Measurements from ENCODE around the gene MCEE. TPM values are rescaled to one million over a fixed set of nuclear protein-coding genes. Genes with fewer than 3 reads are reported as not detected.
A peak's percentile ranks its signal among the peaks of the same experiment; 100 is the strongest.
"Not testable (repeated sequence)": the region's sequence is repeated elsewhere in the genome, so short reads cannot be mapped to it uniquely, and the experiment has no call there.

Gene MCEE
- total RNA-seq, 4 donors from 2014 or later = 9.0 to 23.3 (median 12.4) TPM

DNA sequence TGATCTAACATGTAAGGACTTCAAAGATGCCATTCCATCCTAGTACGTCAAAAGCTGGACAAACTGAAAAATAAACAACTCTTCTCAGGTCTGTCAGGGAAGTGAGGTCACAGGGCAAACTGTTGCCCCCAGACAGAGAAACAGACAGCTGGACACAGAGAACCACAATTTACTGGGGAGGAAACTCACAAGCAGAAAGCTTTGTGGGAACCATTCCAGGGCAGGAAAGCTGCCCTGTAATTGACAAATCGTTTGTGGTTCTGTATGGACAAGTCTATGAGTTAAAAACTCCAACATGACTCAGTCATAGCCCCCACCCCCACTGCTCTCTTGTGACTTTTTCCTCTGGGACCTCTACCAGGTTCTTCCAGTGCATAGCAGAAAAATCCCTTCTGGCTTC, 28.4 kb downstream of the MCEE start:
- Histone ChIP-seq H3K36me3 (no peaks in the 10 kb centered on the region), H3K4me3 (no peak overlapping the region), H3K4me1 (no peaks in the 10 kb centered on the region), H3K9me3 (no peaks in the 10 kb centered on the region), H3K27me3 (no peaks in the 10 kb centered on the region), H3K27ac (replicated peaks in 1 of 4) (no peak overlapping the region)
- 13% methylated on average over 2 of the region's 2 CpGs for WGBS
- TF ChIP-seq, protein P1, sequence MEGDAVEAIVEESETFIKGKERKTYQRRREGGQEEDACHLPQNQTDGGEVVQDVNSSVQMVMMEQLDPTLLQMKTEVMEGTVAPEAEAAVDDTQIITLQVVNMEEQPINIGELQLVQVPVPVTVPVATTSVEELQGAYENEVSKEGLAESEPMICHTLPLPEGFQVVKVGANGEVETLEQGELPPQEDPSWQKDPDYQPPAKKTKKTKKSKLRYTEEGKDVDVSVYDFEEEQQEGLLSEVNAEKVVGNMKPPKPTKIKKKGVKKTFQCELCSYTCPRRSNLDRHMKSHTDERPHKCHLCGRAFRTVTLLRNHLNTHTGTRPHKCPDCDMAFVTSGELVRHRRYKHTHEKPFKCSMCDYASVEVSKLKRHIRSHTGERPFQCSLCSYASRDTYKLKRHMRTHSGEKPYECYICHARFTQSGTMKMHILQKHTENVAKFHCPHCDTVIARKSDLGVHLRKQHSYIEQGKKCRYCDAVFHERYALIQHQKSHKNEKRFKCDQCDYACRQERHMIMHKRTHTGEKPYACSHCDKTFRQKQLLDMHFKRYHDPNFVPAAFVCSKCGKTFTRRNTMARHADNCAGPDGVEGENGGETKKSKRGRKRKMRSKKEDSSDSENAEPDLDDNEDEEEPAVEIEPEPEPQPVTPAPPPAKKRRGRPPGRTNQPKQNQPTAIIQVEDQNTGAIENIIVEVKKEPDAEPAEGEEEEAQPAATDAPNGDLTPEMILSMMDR (IDR thresholded peaks at IDR 0.05) = no peak
- no peak for TF ChIP-seq EP300 (IDR thresholded peaks at IDR 0.05)
- TF ChIP-seq POLR2AphosphoS5 (IDR thresholded peaks at IDR 0.05) = no peak
- TF ChIP-seq POLR2A (IDR thresholded peaks at IDR 0.05; ENCODE audit: low read depth) = no peak
- DNase-seq (ENCODE audit: extremely low spot score) = no peak
- intact Hi-C loops (cut with DNase I) = no loop called here

DNA sequence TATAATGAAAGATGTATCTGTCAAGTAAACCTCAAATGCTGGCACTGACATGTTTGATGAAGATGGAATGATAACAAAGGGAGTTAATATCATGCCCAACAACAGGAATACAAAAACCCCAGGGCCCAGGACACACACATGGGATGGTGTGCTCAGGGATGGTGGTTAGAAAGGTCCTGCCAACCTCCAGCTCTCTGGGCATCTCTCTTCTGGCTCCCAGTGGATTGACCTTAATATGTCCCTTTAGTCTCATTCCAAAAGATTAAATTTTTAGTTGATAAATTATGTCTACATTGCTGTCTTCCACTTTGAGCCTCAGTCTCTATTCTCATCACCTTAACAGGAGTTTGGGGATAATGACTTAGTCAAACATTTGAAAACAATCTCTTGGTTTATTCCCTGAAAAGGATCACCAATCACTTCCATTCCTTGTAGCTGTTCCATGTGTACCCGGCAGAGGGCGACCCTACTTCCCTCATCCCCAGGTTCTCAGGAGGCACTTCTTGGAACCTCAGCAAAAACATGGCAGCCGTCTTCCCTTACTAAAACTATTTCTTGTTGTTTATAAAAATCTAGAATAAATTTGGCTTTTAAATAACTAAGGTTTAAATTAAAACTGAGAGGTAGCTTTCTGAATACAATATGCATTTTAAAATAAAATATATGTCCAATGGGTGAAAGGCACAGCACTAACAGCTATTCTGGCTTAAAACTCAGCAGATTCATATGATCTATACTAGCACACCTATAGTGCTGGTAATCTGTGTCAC, 29.6 kb downstream of the MCEE start:
- Histone ChIP-seq H3K27ac (replicated peaks in 1 of 4) (no peak overlapping the region), H3K4me1 (no peaks in the 10 kb centered on the region), H3K4me3 (no peak overlapping the region), H3K36me3 (no peaks in the 10 kb centered on the region), H3K9me3 (no peaks in the 10 kb centered on the region), H3K27me3 (no peaks in the 10 kb centered on the region)
- intact Hi-C loops (cut with DNase I) = no loop called here
- TF ChIP-seq EP300 (IDR thresholded peaks at IDR 0.05) (no peak), POLR2A (IDR thresholded peaks at IDR 0.05; ENCODE audit: low read depth) (no peak), POLR2AphosphoS5 (IDR thresholded peaks at IDR 0.05) (peak in 1 of 2 donors; percentile 11)
- TF ChIP-seq, protein P1 (IDR thresholded peaks at IDR 0.05) = peak; percentile 56 to 76 (median 60)
- DNase-seq (ENCODE audit: extremely low spot score) = no peak
- 17% methylated on average over 3 of the region's 3 CpGs for WGBS

DNA sequence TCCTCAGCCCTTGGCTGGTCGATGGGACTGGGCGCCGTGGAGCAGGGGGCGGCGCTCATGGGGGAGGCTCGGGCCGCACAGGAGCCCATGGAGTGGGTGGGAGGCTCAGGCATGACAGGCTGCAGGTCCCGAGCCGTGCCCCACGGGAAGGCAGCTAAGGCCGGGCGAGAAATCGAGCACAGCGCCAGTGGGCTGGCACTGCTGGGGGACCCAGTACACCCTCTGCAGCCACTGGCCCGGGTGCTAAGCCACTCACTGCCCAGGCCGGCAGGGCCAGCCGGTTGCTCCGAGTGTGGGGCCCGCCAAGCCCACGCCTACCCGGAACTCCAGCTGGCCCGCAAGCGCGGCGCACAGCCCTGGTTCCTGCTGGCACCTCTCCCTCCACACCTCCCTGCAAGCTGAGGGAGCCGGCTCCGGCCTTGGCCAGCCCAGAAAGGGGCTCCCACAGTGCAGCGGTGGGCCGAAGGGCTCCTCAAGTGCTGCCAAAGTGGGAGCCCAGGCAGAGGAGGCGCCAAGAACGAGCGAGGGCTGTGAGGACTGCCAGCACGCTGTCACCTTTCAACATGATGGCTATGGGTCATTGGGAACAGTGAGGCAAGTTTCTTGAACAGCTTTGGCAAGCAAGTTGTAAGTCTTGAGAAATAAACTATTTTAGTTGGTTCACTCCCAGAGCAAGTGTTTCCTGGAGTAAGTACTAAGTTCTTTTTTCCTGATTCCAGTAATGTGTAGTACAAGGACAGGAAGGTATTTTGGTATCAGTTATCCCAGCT, 37.4 kb downstream of the MCEE start:
- H3K4me3 ChIP-seq; H3K36me3 ChIP-seq; DNase-seq (ENCODE audit: extremely low spot score); H3K4me1 ChIP-seq; intact Hi-C loops (cut with DNase I); H3K9me3 ChIP-seq; H3K27ac ChIP-seq (replicated peaks in 1 of 4): not testable (repeated sequence)
- peaks cover 0 to 22% (median 0%) of the 10 kb centered on the region in 4 donors for H3K27me3 ChIP-seq
- 100% methylated on average over 8 of the region's 33 CpGs for WGBS

DNA sequence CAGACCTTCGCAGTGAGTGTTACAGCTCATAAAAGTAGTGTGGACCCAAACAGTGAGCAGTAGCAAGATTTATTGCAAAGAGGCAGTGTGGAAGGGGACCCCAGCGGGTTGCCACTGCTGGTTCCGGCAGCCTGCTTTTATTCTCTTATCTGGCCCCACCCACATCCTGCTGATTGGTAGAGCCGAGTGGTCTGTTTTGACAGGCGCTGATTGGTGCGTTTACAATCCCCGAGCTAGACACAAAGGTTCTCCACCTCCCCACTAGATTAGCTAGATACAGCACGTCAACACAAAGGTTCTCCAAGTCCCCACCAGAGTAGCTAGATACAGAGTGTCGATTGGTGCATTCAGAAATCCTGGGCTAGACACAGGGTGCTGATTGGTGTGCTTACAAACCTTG, 38.2 kb downstream of the MCEE start:
- H3K36me3 ChIP-seq; intact Hi-C loops (cut with DNase I); H3K4me3 ChIP-seq; H3K27ac ChIP-seq (replicated peaks in 1 of 4); H3K4me1 ChIP-seq; H3K9me3 ChIP-seq; DNase-seq (ENCODE audit: extremely low spot score): not testable (repeated sequence)
- WGBS = 79% methylated on average over 9 of the region's 9 CpGs
- H3K27me3 ChIP-seq = peaks cover 0 to 22% (median 0%) of the 10 kb centered on the region in 4 donors

DNA sequence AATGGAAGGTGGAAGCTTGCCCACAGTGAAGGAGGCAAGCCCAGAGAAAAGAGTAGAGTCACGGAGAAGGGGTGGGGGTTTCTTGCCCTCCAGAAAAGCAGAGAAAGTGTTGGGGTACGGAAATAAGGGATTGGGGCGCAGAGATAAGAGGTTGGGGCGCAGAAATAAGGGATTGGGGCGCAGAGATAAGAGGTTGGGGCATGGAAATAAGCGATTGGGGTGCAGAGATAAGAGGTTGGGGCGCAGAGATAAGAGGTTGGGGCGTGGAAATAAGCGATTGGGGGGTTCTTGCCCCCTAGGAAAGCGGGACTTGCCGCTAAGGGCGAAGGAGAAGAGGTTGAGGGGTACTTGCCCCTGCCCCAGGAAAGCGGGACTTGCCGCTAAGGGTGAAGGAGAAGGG, 40.6 kb downstream of the MCEE start:
- peaks cover 0 to 22% (median 0%) of the 10 kb centered on the region in 4 donors for H3K27me3 ChIP-seq
- H3K9me3 ChIP-seq; H3K4me3 ChIP-seq; H3K27ac ChIP-seq (replicated peaks in 1 of 4); H3K36me3 ChIP-seq; H3K4me1 ChIP-seq; DNase-seq (ENCODE audit: extremely low spot score); intact Hi-C loops (cut with DNase I): not testable (repeated sequence)
- 84% methylated on average over 14 of the region's 14 CpGs for WGBS

DNA sequence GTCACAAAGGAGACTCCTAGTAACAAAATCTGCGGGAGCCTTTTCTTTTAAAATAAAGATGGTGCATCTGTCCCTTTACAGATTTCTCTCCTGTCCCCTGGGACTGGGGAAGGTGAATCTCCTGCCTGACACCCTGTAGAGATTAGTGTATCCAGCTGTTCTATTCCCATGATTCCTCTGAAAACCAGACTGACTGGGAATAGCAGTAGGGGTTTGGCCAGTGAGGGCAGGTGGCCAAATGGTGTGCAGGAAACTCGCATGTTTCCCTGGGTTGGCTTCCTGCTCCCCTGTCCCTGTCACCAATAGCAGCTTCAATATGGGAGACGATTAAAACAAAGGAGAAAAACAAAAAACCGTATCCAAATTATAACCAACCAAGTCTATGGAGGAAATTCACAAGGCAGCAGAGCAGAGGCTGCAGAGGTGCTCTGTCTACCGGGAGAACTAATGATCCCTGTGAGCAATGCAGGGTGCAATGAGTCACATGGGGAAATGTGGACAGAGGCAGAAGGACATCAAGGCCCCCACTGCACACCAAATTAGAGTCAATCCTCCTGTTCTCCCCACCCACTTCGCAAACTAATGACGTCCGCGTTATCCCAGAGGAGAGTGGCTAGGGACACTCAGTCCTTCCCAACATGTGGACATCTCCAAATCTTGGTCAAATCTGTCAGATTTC, 44.6 kb downstream of the MCEE start:
- H3K36me3 ChIP-seq; H3K4me3 ChIP-seq; H3K9me3 ChIP-seq; DNase-seq (ENCODE audit: extremely low spot score); H3K4me1 ChIP-seq; H3K27ac ChIP-seq (replicated peaks in 1 of 4); intact Hi-C loops (cut with DNase I): not testable (repeated sequence)
- WGBS = 65% methylated on average over 9 of the region's 9 CpGs
- peaks cover 0 to 17% (median 0%) of the 10 kb centered on the region in 4 donors for H3K27me3 ChIP-seq

DNA sequence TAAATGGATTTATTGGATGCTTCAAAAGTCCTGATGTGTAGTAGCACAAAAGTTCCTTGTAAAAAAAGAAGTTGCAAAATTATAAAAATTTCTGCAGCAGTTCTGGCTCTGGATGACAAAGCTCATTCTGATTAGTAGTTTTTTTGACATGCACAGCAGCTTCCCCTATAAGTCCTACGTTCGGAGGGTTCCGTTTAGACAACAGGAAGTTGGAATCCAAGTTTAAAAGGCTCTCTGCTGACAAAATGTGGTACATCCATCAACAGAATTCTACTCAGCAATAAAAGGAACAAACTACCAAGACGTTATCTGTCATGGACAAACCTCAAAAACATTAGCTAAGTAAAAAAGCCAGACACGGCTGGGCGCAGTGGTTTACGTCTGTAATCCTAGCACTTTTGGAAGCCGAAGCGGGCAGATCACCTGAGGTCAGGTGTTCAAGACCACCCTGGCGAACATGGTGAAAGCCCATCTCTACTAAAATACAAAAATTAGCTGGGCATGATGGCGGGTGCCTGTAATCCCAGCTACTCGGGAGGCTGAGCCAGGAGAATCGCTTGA, 46.2 kb downstream of the MCEE start:
- H3K9me3 ChIP-seq; H3K27ac ChIP-seq (replicated peaks in 1 of 4); H3K4me1 ChIP-seq; intact Hi-C loops (cut with DNase I); H3K27me3 ChIP-seq; DNase-seq (ENCODE audit: extremely low spot score): not testable (repeated sequence)
- 58% methylated on average over 8 of the region's 13 CpGs for WGBS
- H3K4me3 ChIP-seq = peak overlapping the region in 3 of 4 donors; percentile 16 to 33 (median 25)
- peaks cover 3 to 11% (median 9%) of the 10 kb centered on the region in 4 donors for H3K36me3 ChIP-seq

DNA sequence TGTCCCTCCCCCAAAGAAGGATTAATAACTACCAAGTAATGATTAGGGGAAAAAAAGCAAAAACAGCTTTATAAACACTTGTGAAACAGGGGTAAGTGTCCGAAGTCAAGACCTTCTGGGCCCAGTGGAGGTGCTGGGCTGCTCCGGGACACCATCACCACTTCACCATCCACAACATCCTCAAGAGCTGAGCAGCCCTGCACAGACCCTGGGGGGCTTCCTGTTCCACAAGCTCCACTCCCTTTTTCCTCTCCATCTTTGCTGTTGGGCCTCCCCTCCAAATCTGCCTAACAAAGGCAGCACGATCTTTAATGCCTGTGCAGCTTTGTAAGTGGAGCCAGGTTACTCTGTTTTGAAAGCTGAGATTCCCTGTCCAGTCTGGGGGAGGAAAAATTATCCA, 46.7 kb downstream of the MCEE start:
- intact Hi-C loops (cut with DNase I); H3K9me3 ChIP-seq; H3K27ac ChIP-seq (replicated peaks in 1 of 4); H3K27me3 ChIP-seq; H3K4me1 ChIP-seq; H3K4me3 ChIP-seq; DNase-seq (ENCODE audit: extremely low spot score): not testable (repeated sequence)
- no CpG with 5 or more reads among the region's 3 CpGs for WGBS
- peaks cover 8 to 16% (median 15%) of the 10 kb centered on the region in 4 donors for H3K36me3 ChIP-seq
